GM12891 (cell line): Measurements from ENCODE around the gene NCKAP5.

Experiments used
- PAX5 ChIP-seq: IDR thresholded peaks from 2 replicates; pipeline ENCODE4 v1.6.1; 2011; ENCODE audit warnings: low read length, moderate library complexity, mild to moderate bottlenecking; ENCODE audit not compliant: insufficient read depth, severe bottlenecking
- POLR2A ChIP-seq: IDR thresholded peaks from 2 replicates; pipeline ENCODE4 v1.6.1; 2011; ENCODE audit warnings: low read depth, low read length, control low read depth
- POLR2AphosphoS5 ChIP-seq: IDR thresholded peaks from 2 replicates; pipeline ENCODE4 v1.6.1; 2011; ENCODE audit warnings: low read depth, low read length, control low read depth
- TAF1 ChIP-seq: IDR thresholded peaks from 2 replicates; pipeline ENCODE4 v1.6.1; 2011; ENCODE audit warnings: low read depth, low read length, control low read depth

- TF ChIP-seq POLR2AphosphoS5 (no peak), POLR2A (no peak), TAF1 (no peak), PAX5 (no peak)
These were observed 401.0 kb downstream of the NCKAP5 start for GRCh38 chr2:133167223-133167622.
